Measurements from ENCODE around the gene FGF8. TPM values are rescaled to one million over a fixed set of nuclear protein-coding genes. Genes with fewer than 3 reads are reported as not detected.

Gene FGF8
- total and polyA plus RNA-seq, 2 of the 13 experiments (the other 11 are each of a cell fraction or from before 2014, with no cell fraction given) = not detected

DNA sequence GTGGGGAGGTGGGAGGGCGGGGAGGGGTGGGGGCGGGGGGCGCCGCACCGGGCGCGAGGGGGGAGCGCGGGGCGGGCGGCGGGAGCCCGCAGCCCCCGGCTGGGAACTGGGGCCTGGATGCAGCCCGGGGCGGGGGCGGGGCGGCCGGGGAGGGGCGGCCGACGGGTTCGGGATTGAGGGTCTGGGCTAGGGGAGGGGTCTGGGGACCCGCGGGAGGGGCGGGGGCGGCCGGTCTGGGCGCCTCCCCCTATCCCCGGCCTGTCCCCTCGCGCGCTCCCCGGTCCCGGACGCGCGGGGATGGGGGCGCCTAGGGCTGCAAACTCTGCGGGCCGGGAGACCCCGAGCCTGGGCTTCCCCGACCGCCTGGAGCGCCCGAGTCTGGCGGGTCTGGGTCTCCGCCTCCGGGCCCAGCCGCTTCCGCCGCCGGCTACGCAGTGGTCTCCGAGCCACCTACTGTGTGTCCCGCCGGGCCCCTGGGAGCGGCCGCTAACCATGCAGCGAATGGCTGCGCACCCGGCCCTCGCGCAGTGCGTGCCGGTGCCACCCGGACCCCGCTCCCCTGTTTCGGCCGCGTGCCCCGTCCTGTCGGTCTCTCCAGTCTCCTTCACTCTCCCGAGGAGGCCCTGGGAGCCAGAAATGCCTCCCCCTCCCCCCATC lies 375 bp upstream of the FGF8 start:
- Histone ChIP-seq H2AFZ (ENCODE audit: low read length) (no peak overlapping the region), H3K79me2 (ENCODE audit: insufficient read depth, low read length) (no peaks in the 10 kb centered on the region), H4K20me1 (ENCODE audit: insufficient read depth, low read length) (peaks cover 5% of the 10 kb centered on the region; the same call in 1 of the 2 replicates), H3K9me3 (ENCODE audit: low read length) (no peaks in the 10 kb centered on the region), H3K4me1 (ENCODE audit: insufficient read depth, low read length) (peaks cover 39% of the 10 kb centered on the region), H3K36me3 (replicated peaks in 1 of 2; ENCODE audit: control insufficient read depth in 1 of 2, insufficient read depth in 2 of 2, low read length in 2 of 2) (no peaks in the 10 kb centered on the region; a peak in 1 of 5 replicates), H3K4me2 (ENCODE audit: low read depth, low read length) (no peak overlapping the region), H3K27me3 (ENCODE audit: control insufficient read depth in 1 of 2, insufficient read depth in 2 of 2, low read length in 2 of 2) (peaks cover 17 to 45% of the 10 kb centered on the region in 2 experiments), H3K27ac (ENCODE audit: extremely low read length, insufficient read depth, low read length) (no peak overlapping the region), H3K4me3 (replicated peaks in 1 of 3; ENCODE audit: insufficient read depth in 1 of 3, low read depth in 2 of 3, low read length in 3 of 3) (no peak overlapping the region; a peak in 1 of 6 replicates), H3K9ac (ENCODE audit: insufficient read depth, low read depth, low read length) (no peak overlapping the region)
- in situ Hi-C loops (cut with HindIII; ENCODE audit: extremely low pct_ligation_motif_present, low pct_unique_long_range_greater_than_20kb) (no loop called here), intact Hi-C loops (cut with micrococcal nuclease; ENCODE audit: unreplicated experiment) (no loop called here)
- CTCF ChIA-PET (ENCODE audit: low intra/inter-chr PET ratio, low total read pairs) = no interaction called here
- TF ChIP-seq, protein P1, sequence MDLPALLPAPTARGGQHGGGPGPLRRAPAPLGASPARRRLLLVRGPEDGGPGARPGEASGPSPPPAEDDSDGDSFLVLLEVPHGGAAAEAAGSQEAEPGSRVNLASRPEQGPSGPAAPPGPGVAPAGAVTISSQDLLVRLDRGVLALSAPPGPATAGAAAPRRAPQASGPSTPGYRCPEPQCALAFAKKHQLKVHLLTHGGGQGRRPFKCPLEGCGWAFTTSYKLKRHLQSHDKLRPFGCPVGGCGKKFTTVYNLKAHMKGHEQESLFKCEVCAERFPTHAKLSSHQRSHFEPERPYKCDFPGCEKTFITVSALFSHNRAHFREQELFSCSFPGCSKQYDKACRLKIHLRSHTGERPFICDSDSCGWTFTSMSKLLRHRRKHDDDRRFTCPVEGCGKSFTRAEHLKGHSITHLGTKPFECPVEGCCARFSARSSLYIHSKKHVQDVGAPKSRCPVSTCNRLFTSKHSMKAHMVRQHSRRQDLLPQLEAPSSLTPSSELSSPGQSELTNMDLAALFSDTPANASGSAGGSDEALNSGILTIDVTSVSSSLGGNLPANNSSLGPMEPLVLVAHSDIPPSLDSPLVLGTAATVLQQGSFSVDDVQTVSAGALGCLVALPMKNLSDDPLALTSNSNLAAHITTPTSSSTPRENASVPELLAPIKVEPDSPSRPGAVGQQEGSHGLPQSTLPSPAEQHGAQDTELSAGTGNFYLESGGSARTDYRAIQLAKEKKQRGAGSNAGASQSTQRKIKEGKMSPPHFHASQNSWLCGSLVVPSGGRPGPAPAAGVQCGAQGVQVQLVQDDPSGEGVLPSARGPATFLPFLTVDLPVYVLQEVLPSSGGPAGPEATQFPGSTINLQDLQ (CRISPR knock-in tag; IDR thresholded peaks at IDR 0.05) = no peak
- TF ChIP-seq MXI1 (IDR thresholded peaks at IDR 0.05; ENCODE audit: borderline replicate concordance, low read depth, low read length) (no peak), HNRNPK (IDR thresholded peaks at IDR 0.05; ENCODE audit: low read depth, low read length, poor library complexity, severe bottlenecking) (peak; percentile 34)
- no peak for ATAC-seq
- POLR2A ChIA-PET = no interaction called here
- FAIRE-seq = no peak
- no peak for DNase-seq (ENCODE audit: low spot score)
- WGBS (ENCODE audit: low lambda C conversion rate) = 95% methylated on average over 21 of the region's 74 CpGs
- BruUV-seq (replicated peaks) = no TSS peak

DNA sequence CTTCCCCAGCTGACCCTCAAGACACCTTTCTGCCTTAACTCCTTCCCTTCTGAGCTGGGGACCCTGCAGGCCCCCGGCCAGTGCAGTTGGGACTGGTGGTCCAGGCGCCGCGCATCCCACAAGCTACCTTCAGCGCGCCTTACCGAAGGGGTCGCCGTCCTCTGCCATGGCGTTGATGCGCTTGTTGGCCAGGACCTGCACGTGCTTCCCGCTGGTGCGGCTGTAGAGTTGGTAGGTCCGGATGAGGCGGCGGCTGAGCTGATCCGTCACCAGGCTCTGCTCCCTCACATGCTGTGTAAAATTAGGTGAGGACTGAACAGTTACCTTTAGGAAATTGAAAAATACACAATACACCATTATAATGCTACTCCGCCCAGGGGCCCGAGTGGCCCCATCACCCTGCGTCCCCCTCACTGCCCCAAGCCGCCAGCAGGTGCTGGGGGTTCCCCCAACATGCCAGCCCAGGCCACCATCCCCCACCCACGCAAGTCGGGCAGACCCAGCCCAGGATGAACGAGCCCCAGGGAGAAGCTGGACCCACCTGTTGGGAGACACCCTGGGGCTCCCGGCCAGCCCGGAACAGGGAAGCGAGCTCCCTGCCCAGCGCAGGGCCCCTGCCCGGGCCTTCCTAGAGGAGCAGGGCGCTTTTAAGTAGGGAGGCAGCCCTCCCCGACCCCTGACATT lies 1.2 kb downstream of the FGF8 start:
- WGBS (ENCODE audit: low lambda C conversion rate) = 73% methylated on average over 25 of the region's 32 CpGs
- no peaks in the 10 kb centered on the region for H3K9me3 ChIP-seq (ENCODE audit: low read length)
- ATAC-seq = no peak
- BruUV-seq (replicated peaks) = no TSS peak
- intact Hi-C loops (cut with micrococcal nuclease; ENCODE audit: unreplicated experiment) = no loop called here
- no peaks in the 10 kb centered on the region; a peak in 1 of 5 replicates for H3K36me3 ChIP-seq (replicated peaks in 1 of 2; ENCODE audit: control insufficient read depth in 1 of 2, insufficient read depth in 2 of 2, low read length in 2 of 2)
- no peak for FAIRE-seq
- in situ Hi-C loops (cut with HindIII; ENCODE audit: extremely low pct_ligation_motif_present, low pct_unique_long_range_greater_than_20kb) = no loop called here
- peaks cover 17 to 49% of the 10 kb centered on the region in 2 experiments for H3K27me3 ChIP-seq (ENCODE audit: control insufficient read depth in 1 of 2, insufficient read depth in 2 of 2, low read length in 2 of 2)
- no peak overlapping the region for H3K9ac ChIP-seq (ENCODE audit: insufficient read depth, low read depth, low read length)
- peaks cover 25% of the 10 kb centered on the region for H3K4me1 ChIP-seq (ENCODE audit: insufficient read depth, low read length)
- CTCF ChIA-PET (ENCODE audit: low intra/inter-chr PET ratio, low total read pairs) = no interaction called here
- no peak overlapping the region for H3K4me3 ChIP-seq (replicated peaks in 1 of 3; ENCODE audit: insufficient read depth in 1 of 3, low read depth in 2 of 3, low read length in 3 of 3)
- H3K4me2 ChIP-seq (ENCODE audit: low read depth, low read length) = no peak overlapping the region
- H3K79me2 ChIP-seq (ENCODE audit: insufficient read depth, low read length) = no peaks in the 10 kb centered on the region
- TF ChIP-seq GLI4 (CRISPR knock-in tag; IDR thresholded peaks at IDR 0.05; ENCODE audit: borderline replicate concordance) (no peak), HNRNPLL (IDR thresholded peaks at IDR 0.05; ENCODE audit: low read depth, low read length, poor library complexity, severe bottlenecking) (peak; percentile 9)
- H2AFZ ChIP-seq (ENCODE audit: low read length) = no peak overlapping the region
- H3K27ac ChIP-seq (ENCODE audit: extremely low read length, insufficient read depth, low read length) = no peak overlapping the region
- no peak for DNase-seq (ENCODE audit: low spot score)
- POLR2A ChIA-PET = no interaction called here
- no peaks in the 10 kb centered on the region for H4K20me1 ChIP-seq (ENCODE audit: insufficient read depth, low read length)
